Stimulated activated CD8-positive, alpha-beta memory T cell treated with anti-CD3 and anti-CD28 coated beads, Interleukin-2, amount 100 ng/mL, for 48 hours (primary cell): ENCODE results near the gene EDIL3.

Experiments used
- DNase-seq, 2 donors: peaks; one replicate each; pipeline ENCODE4 v3.0.0-alpha.2; 2020; ENCODE audit warnings: low read depth in 2 of 2

EDIL3 gene

DNA sequence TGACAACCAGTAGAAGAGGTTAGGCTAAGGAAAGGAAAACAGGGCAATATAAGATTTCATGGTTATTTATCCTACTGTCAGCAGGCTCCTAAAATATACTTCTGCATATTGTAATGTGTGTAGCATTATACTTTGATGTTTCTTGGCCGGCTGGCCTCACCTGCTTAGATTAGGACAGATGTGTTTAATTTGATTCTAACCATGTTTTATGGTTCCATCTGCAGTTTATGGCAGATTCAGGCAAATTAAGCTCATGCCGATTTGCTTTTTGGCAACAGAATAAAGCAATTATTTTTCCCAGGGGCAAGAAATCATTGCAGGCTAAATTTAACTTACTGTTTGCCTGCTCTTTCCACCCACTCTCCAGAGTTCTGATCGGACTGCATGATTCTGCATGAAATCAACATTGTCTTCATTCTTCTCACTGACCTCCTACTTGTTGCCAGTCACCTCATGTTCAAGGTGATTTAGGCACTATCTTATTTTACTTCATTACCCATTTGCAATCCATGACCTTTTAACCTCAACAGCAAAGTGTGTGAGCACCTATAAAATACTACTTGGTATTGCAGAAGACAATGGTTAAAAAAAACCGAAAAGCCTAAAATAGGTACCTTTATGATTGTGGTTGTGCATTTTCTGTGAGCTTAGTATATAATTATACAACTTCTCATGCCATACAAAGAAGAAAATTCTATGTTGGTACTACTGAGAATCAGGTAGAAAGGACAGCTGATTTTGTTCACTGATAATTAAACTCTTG is 125.2 kb downstream of the EDIL3 start:
- no peak for DNase-seq

DNA sequence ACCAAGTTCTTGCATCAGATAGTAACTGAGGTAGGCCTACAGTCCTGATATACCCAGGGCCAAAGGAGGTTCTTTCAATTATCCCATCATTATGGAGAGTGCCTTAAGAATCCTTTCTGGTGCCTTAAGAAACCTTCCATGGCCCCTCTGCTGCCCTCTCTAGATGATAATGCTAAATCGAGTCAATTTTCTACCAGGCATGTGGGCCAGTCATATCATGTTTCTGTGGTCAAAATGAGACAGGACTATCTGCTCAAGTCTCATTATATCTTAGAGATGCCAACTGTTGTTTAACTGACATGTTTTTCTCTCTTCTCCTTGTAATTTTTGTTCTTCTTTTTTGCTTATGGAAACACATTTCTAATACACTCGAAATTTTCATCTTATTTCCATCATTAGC is 127.6 kb downstream of the EDIL3 start:
- DNase-seq, result no peak

DNA sequence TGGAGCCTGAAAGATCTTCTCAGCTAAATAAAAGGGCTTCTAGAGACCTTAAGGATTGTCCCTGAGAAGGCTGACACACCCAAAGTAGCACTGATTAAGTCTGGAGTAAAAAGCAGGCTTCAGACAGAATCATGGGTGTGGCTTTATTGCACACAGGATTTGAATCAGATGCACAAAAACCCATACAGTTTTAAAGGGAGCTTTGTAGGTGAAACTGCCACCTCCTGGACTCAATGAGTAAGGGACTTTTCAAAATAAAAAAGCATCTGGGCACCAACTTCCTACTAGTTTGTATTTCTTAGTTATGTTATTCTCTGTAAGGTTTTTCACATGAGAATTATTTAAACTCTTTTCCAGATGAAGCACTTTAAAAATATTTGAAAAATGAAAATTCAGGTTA is 129.4 kb downstream of the EDIL3 start:
- no peak for DNase-seq

DNA sequence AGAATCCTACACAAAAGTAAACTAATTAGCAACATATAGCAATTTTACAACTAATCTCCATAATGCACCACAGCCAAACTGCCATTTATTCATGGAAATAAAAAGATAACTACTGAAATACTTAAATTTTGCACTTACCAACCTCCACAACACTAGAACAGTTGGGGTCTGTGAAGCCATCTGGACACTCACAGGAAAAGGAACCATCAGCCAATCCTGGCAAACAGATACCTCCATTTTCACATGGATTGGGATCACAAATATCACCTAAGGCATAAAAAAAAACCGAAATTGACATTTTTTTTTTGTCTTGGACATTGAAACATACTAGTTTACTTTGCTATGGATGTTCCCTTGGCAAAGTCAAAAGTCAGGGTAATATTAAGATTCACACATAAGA is 130.7 kb downstream of the EDIL3 start:
- DNase-seq, result no peak

DNA sequence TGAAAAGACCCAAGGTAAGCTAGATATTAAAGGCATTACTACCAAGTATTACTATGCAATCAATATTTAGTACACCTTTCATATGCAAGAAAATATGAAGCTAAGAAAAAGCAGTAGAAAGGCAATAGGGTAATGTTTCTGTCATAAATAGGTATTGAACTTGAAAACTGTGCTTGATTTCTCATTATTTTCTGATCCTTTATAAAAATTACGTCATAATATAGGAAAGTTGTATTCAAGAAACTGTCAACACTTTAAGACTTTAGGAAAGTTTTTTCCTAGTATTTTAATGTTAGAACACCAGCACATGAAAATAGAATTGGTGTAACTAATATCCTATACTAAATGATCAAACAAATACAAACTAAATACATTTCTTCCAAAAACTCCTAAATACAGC is 133.2 kb downstream of the EDIL3 start:
- DNase-seq, result no peak

DNA sequence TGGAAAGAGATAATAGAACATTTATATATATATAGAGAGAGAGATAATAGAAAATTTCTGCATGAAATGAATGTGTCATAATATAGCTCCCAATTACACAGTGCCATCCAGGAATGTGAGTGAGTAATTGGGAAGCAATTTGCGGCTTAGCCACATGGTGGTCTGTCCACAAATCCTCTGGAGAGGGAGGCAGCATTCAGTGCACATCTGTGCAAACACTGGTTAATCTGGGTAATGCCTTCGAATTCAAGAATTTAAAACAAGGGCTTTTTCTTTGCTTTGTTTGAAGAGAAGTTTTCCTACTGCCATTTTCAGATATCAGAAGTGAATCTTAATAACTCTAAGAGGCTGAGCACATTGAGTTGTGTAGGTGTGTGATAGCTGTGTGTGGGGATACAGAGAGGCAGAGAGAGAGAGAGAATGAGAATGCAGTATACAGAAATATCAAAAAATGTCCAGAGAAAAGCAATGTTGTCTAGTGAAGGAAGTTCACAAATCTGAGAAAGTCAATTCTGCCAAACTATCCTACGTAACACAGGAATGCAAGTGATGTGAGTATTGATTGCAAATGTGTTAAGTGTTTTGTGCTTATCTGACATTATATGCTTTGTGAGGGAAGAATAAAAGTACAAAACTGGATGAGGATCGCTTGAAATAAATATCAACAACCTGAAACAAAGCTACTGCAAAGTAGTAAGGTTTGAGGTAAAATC is 134.6 kb downstream of the EDIL3 start:
- DNase-seq, result no peak

DNA sequence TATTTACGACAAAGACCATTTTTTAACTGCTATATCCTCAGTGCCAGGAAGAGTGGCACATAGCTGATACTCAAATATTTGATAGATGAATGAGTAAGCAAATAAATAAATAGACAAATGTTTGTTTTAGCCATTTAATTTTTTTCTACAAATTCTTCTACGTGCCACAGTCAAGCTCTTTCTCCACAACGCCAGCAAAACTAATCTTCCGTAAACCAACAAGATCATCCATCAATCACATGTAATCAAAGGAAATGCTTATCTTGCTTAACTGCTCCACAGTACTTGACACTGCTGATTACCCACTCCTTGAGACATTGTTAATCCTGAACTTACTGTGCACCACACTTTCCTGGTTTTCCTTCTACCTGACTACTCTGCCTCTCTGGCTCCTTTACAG is 136.7 kb downstream of the EDIL3 start:
- no peak for DNase-seq

DNA sequence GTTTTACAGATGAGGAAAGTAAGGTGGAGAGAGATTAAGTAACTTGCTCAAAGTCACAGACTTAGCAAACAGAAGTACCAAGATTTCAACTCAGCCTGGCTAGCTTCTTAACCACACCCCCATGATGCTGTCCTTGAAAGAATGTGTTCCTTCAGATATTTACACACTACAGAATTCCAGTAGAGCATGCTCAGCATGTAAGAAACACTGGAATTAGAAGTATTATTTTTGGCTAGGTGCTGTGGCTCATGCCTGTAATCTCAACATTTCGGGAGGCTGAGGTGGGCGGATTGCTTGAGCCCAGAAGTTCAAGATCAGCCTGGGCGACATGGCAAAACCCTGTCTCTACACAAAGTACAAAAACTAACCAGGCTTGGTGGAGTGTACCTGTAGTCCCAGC is 142.4 kb downstream of the EDIL3 start:
- DNase-seq, result no peak

DNA sequence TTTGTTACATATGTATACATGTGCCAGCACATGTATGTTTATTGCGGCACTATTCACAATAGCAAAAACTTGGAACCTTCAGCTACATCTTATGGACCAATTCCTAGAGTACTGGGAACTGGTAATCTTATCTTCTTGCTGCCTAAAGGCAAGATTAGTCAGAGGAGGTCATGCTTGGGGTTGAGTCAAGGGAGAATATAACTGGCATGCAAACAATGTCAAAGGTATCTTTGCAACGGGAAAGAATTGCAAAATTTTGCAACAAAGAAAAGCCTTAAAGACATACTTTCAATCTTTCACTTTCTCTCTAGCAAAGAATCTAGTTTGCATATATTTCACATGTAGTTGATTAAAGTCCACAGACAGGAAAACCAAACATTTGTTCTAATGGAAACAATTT is 145.2 kb downstream of the EDIL3 start:
- no peak for DNase-seq

DNA sequence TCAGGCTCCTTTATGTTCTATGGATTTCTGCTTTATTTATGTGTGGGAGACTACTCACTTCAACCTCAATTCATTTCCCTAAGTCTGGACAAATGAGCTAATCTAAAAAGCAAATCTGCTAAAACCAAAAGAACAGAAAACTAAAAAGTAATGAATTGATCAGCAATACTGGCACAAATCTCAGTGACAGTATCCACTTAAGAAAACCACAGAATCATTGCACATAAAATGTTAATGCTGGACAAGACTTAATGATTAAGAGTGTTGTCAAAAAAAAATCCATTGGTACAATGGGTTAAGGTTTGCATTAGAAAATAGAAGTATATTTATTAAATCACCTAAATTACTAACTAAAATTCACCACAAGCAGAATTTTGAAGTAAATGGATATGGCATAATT is 147.6 kb downstream of the EDIL3 start:
- no peak for DNase-seq

DNA sequence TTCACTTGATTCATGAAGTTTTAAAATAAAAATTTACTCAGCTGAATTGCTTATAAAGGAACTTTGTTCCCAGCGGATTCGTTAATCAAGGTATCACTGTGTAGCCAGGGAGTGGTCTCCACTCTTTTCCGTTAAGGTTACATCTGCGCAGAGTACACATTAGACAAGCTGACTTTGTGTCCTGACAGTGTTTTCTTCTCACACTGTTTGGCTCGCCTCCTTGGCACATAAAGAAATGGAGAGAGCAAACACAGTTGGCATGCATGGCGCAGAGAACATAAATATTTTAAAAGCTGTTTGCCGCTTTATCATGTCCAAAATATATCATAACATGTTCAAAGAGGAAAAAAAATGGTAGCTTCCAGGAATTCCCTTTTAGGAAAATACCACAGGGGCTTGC is 153.2 kb downstream of the EDIL3 start:
- no peak for DNase-seq

DNA sequence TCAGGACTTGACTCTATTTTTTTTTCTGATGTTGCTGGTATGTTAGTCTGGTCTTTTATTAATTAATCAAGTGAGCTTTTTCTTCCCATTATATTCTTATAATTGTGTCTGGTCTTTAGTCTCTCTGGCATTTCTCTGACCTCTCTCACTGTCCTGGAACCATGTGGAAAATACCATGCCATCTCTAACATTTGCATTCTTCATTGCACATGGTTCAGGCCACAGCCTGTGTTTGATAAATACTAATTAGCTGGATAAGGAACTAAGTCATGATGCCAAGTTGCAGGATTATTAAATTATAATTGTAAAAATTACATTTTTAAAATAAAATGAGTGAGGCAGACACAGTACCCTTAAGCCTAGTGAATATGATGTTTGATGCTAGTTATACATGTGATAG is 155.6 kb downstream of the EDIL3 start:
- no peak for DNase-seq

DNA sequence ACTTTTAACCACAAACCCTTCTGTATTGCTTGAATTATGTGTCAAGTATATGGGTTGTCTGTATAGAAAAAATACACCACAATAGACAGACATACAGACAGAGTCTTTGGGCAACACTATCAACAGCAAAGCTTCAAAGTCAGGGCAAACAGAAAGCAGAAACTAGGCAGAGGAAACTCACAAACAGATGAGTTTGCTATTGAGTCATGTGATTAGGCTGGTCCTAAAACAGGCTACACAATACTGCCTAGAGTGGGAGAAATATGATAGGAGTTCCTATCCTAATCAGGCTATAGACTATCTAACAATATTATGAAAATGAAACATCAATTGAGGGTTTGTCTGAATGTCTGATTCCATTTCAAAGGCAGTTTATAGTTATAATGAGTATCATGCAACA is 156.4 kb downstream of the EDIL3 start:
- no peak for DNase-seq

DNA sequence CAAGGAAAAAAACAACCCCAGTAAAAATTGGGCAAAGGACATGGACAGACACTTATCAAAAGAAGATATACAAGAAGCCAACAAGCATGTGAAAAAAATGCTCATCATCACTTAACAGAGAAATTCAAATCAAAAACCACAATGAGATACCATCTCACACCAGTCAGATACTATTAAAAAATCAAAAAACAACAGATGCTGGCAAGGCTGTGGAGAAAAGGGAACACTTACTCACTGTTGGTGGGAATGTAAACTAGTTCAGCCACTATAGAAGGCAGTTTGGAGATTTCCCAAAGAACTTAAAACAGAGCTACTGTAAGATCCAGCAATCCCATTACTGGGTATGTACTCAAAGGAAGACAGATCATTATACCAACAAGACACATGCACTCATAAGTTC is 157.4 kb downstream of the EDIL3 start:
- no peak for DNase-seq

DNA sequence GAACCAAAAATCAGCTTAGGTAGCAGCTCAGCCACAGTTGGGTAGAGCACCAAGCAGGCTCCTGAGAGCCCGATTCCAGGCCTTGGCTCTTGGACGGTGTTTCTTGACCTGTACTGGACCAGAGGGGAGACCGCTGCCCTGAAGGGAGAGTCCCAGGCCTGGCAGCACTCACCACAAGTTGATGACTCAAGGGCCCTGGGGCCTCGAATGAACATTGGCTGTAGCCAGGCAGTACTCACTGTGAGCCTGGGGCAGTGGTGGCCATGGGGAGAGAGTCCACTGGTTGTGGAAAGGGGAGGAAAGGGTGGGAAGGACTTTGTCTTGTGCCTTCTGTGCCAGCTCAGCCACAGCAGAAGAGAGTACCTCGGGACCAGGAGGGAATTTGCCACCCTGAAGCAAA is 166.1 kb downstream of the EDIL3 start:
- no peak for DNase-seq

DNA sequence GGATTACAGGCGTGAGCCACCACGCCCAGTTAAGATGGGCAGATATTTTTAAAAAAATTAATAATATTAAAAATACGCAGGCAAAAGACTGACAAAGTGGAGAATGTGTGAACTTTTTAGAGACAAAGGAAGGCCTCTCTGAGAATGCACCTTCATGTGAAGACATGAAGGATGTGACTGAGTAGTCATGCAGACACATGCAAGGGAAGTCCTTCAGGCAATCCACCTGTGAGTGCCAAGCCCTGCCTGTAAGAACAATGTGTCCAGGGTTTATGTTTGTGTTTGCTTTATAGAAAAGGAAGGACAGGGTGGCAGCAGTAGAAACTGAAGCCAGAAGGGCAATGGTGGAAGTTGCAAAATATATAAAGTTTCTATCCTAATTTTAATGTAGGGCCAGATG is 169.2 kb downstream of the EDIL3 start:
- DNase-seq, result no peak

DNA sequence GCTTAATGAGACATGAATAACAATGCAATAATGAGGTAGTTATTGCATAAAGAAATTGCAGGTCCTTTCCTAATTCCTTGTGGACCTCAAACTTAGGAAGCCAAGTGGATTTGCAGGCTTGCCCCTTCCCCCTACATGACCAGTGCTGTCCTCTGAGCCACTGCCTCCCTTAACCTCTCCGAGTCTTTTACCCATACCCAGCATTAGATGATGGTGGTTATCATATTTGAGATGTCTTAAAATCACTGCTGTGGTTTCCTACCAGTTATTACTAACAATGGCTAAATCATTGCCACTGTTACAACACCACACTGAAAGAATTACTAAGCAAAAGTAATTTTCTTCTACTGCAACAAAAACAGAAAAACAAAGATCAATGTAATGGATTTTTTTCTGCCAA is 170.8 kb downstream of the EDIL3 start:
- no peak for DNase-seq

DNA sequence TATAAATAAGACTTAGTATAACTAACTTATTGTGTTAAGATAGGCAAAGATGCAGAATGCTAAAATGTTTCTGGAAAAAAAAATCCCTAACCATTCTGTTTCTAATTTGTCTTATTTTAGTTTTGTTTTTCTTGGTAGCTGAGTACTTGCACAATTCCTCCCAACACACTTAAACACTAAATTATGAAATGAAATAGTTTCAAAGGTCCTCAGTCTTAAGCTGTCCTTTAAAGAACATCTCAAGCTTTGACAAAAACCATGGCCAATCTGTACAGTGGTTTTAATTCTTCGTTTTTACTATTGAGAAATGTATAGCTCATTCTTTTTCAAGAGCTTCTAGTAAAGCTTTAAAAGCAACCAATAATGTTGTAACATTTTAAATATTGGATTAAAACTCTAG is 171.5 kb downstream of the EDIL3 start:
- DNase-seq, result no peak

DNA sequence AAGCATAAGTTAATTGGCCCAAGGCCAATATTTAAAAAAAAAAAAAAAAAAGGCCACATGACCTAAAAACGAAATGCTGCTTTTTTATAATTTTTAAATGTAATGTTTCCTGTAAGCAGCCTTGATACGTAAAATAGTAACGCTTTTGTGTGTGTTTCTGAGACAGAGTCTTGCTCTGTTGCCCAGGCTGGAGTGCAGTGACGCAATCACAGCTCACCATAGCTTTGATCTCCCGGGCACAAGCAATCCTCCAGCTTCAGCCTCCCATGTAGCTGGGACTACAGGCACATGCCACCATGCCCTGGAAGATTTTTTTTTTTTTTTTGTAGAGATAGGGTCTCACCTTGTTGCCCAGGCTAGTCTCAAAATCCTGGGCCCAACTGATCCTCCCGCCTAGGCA is 179.9 kb downstream of the EDIL3 start:
- DNase-seq, result no peak

DNA sequence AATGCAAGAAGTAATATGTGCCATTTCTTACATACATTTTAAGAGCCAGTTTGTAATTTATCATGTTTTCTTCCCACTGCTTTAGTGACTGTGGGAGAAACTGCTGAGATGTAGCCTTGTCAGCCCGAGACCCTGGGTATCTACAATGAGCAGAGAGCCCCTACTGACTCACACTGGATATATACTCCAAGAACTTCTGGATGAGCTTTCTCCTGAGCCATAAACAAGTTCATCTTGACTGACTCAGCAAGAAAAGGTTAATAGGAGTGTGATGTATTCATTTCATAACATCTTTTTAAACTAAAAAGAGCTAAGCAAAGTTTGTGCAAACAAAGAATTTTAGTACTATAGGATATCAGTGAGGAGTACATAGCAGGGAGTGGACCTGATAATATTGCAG is 182.5 kb downstream of the EDIL3 start:
- no peak for DNase-seq

DNA sequence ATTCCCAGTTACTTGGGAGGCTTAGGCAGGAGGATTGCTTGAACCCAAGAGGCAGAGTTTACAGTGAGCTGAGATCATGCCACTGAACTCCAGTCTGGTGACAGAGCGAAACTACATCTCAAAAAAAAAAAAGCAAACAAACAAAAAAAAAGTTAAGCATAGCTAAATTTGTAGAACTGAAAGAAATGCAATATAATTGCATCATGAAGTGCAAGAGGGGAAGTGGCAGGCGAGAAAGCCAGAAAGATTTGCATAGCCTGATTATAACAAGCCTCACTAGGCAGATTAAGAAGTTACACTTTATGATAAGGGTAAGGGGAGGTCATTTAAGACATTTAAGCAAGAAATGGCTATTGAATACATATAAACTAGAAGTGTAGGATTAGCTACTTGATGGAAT is 187.1 kb downstream of the EDIL3 start:
- no peak for DNase-seq

DNA sequence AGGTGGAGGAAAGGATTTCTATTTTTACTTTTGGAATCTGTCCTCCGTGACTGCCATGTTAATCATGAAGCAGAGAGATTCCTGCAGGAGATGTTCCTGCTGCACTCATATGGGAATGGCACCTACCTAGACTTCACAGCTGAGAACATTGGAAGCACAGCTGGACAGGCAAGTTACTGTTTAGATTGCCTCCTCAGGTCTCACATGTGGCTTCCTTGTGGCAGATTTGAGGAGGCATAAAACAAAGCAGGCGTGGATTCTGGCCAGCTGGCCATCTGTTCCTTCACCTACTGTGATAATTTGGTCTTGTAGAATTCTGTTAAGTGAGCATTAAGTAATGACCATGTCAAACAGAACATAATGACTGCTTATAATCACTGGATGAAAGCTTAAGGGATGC is 193.4 kb downstream of the EDIL3 start:
- DNase-seq, result no peak

DNA sequence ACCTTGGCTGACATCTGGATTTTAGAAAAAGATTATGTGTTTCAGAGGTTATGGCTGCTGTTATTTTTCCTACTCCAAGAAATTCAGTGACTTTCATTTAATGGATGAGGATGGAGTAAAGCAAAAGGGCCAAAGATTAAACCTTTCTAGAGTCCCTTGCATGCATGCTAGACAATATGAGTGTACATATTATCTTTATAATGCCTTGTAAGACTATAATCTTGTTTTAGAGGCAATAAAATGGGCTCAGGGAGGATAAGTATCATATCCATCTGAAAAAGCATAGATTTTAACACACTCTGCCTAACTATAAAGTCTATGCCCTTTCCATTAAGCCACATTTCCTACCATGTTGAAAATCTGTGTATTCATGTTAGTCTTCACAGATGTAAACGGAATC is 199.8 kb downstream of the EDIL3 start:
- DNase-seq, result no peak

DNA sequence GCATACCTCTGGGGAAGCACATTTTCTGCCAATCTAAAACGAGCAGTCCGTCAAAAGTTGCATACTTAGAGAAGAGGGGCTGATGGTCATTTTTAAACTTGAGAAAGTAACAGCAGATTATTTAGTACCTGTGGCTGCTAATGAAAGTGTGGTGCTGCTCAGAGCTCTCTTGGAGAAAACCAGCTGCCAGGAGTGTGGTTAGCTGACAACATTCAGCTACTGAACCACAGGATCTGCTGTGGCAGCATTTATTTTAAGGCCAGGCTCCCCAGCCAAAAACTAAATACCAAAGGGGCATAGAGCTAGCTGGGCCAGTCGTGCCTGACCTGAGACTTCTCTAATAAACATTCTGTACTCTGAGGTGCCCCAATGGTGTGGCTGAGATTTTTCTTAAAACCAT is 203.6 kb downstream of the EDIL3 start:
- no peak for DNase-seq
